Epithelial cell of prostate (primary cell): Measurements from ENCODE around the gene PYGO2.

ENCODE experiments used
- DNase-seq: peaks from one replicate; pipeline ENCODE4 v3.0.0-alpha.2; 2011; ENCODE audit warnings: low read depth, low spot score
- H3K27ac ChIP-seq: fragments of 450-650 bp; 2 replicates; pipeline ENCODE4 v1.5.1; 2017; ENCODE audit warnings: mild to moderate bottlenecking

PYGO2 gene

GRCh38 chr1:154948079-154948478, 13.5 kb downstream of the PYGO2 start:
- no peak overlapping the region for H3K27ac ChIP-seq
- DNase-seq: no peak

GRCh38 chr1:154945962-154946850, 15.4 kb downstream of the PYGO2 start:
- H3K27ac ChIP-seq: no peak overlapping the region
- DNase-seq: no peak

GRCh38 chr1:154945160-154945961, 16.2 kb downstream of the PYGO2 start:
- no peak overlapping the region for H3K27ac ChIP-seq
- DNase-seq: no peak

- DNase-seq: no peak
- H3K27ac ChIP-seq: no peak overlapping the region
Measured at GRCh38 chr1:154944401-154945159, 17.0 kb downstream of the PYGO2 start.

- no peak overlapping the region for H3K27ac ChIP-seq
- no peak for DNase-seq
Measured at GRCh38 chr1:154943649-154944400, 17.8 kb downstream of the PYGO2 start.

- H3K27ac ChIP-seq: no peak overlapping the region
- DNase-seq: no peak
Measured at GRCh38 chr1:154941333-154942013, 20.1 kb downstream of the PYGO2 start.

- no peak for DNase-seq
- no peak overlapping the region for H3K27ac ChIP-seq
Measured at GRCh38 chr1:154940651-154941194, 20.9 kb downstream of the PYGO2 start.

GRCh38 chr1:154940213-154940560, 21.4 kb downstream of the PYGO2 start:
- H3K27ac ChIP-seq: no peak overlapping the region
- DNase-seq: no peak

GRCh38 chr1:154938604-154939399, 22.8 kb downstream of the PYGO2 start:
- DNase-seq: no peak

GRCh38 chr1:154937988-154938386, 23.6 kb downstream of the PYGO2 start:
- DNase-seq: no peak
- H3K27ac ChIP-seq: peak overlapping the region; percentile 97

More at GRCh38 chr1:154938604-154939399, 22.8 kb downstream of the PYGO2 start:
- H3K27ac ChIP-seq: peak overlapping the region; percentile 97

GRCh38 chr1:154937085-154937987, 24.2 kb downstream of the PYGO2 start:
- H3K27ac ChIP-seq: peak overlapping the region; percentile 97
- DNase-seq: peak; percentile 87

GRCh38 chr1:154936555-154937084, 25.0 kb downstream of the PYGO2 start, which contains the start of gene PMVK:
Gene PMVK (minus strand): TSS chr1:154936719. CDS start chr1:154936685, 34 bp downstream.
- peak within 1 kb of the TSS; percentile 97 for H3K27ac ChIP-seq
- peak; percentile 83 for DNase-seq

- DNase-seq: no peak
- H3K27ac ChIP-seq: peak overlapping the region; percentile 97
Measured at GRCh38 chr1:154935749-154936554, 25.6 kb downstream of the PYGO2 start.

GRCh38 chr1:154934358-154934948, 27.1 kb downstream of the PYGO2 start:
- DNase-seq: no peak
- no peak overlapping the region for H3K27ac ChIP-seq

GRCh38 chr1:154931940-154932487, 29.6 kb downstream of the PYGO2 start:
- DNase-seq: no peak
- H3K27ac ChIP-seq: peak overlapping the region; percentile 70
